Stomach (tissue), 9 donors: ENCODE measurements around the gene MACO1. TPM values are rescaled to one million over a fixed set of nuclear protein-coding genes. Genes with fewer than 3 reads are reported as not detected.
A peak's percentile ranks its signal among the peaks of the same experiment; 100 is the strongest.

Source experiments
- DNase-seq, 2 donors: peaks; one replicate each; pipeline versions ENCODE4 v3.0.0 to v3.0.0-alpha.2; 2013 to 2019
- H3K27ac ChIP-seq, 5 donors: fragments of 200-600 bp in 4 of 5; sonication (generic) in 4 of 5; one replicate each; pipeline ENCODE4 v1.5.1; 2013 to 2019; ENCODE audit warnings: mild to moderate bottlenecking in 1 of 5, moderate library complexity in 1 of 5
- H3K27me3 ChIP-seq, 3 donors: fragments of 200-600 bp; sonication (generic); one replicate each; pipeline ENCODE4 v1.5.1; 2017 to 2019; ENCODE audit warnings: mixed run types in 1 of 3
- H3K36me3 ChIP-seq, 4 donors: fragments of 200-600 bp; sonication (generic); 1 replicate in 3 of 4; 2 replicates in 1 of 4; pipeline ENCODE4 v1.5.1; 2016 to 2019
- H3K4me1 ChIP-seq, 4 donors: fragments of 200-600 bp; sonication (generic); one replicate each; pipeline ENCODE4 v1.5.1; 2016 to 2019
- H3K4me3 ChIP-seq, 4 donors: fragments of 200-600 bp; sonication (generic) in 3 of 4; one replicate each; pipeline ENCODE4 v1.5.1; 2016 to 2019; ENCODE audit warnings: mild to moderate bottlenecking in 1 of 4
- H3K9me3 ChIP-seq, 4 donors: fragments of 200-600 bp; sonication (generic); one replicate each; pipeline ENCODE4 v1.5.1; 2016 to 2019
- CTCF ChIP-seq, 7 experiments: fragments of 450-650 bp in 4 of 7; fragments of 200-600 bp in 3 of 7; sonication (generic) in 3 of 7; IDR thresholded peaks; one replicate each; pipeline ENCODE4 v1.5.1; 2016 to 2019; ENCODE audit warnings: antibody characterized with exemption in 7 of 7, control low read depth in 2 of 7, mild to moderate bottlenecking in 1 of 7
- EP300 ChIP-seq: sonication (generic); formaldehyde crosslinking; IDR thresholded peaks from one replicate; pipeline ENCODE4 v1.6.1; 2017; ENCODE audit warnings: antibody characterized with exemption
- POLR2A ChIP-seq, 4 donors: fragments of 450-650 bp; IDR thresholded peaks; one replicate each; pipeline ENCODE4 v1.6.1; 2016; ENCODE audit warnings: antibody characterized with exemption in 4 of 4, control low read depth in 2 of 4, mild to moderate bottlenecking in 1 of 4, moderate library complexity in 1 of 4
- POLR2AphosphoS5 ChIP-seq, 3 donors: sonication (generic); formaldehyde crosslinking; IDR thresholded peaks; one replicate each; pipeline ENCODE4 v1.6.1; 2016; ENCODE audit warnings: antibody characterized with exemption in 3 of 3
- WGBS, 5 donors: extraction: QIAGEN DNeasy Blood & Tissue Kit in 3 of 5; methylation state at CpG; one replicate each; pipeline versions ENCODE4 v1.1.5 to v1.1.7; 2013 to 2018; 5-methylcytosine and 5-hydroxymethylcytosine counted together
- intact Hi-C: fragments of 100-400 bp; cut with DNase I; formaldehyde crosslinking; loops from one replicate; pipeline ENCODE4 v1.15.1; 2023; ENCODE audit warnings: low total_unique reads
- polyA plus RNA-seq, 3 donors: library from polyadenylated mRNA; stranded (reverse); fragments of 200-250 nt; gene quantifications; one replicate each; pipeline ENCODE4 v1.2.3, GENCODE V29; 2013
- total RNA-seq, 5 donors: library from RNA; depleted of rRNA; stranded (reverse); fragments of >200 nt; gene quantifications; one replicate each; pipeline versions ENCODE4 v1.1.0 to v1.2.3, GENCODE V29; 2014 to 2016
- donor health status: healthy with polysubstance abuse.
- donor health status: Bipolar disorder and iron deficiency.
- donor health status: healthy.

Gene MACO1
- total and polyA plus RNA-seq, 8 donors, result 4.9 to 19.8 (median 11.3) TPM

- intact Hi-C loops, result no loop called here
- peaks cover 0 to 5% (median 4%) of the 10 kb centered on the region in 4 donors for H3K36me3 ChIP-seq
- H3K27ac ChIP-seq, result peak overlapping the region in 2 of 5 donors; percentile 42 to 66
- no peaks in the 10 kb centered on the region for H3K9me3 ChIP-seq
- no peak for TF ChIP-seq POLR2AphosphoS5 (IDR thresholded peaks at IDR 0.05)
- TF ChIP-seq POLR2A (IDR thresholded peaks at IDR 0.05), result no peak
- no peak for TF ChIP-seq EP300
- no peak for TF ChIP-seq CTCF (IDR thresholded peaks at IDR 0.05)
- no peaks in the 10 kb centered on the region for H3K27me3 ChIP-seq
- peak in 1 of 2 donors; percentile 59 for DNase-seq
- H3K4me1 ChIP-seq, result peaks cover 12 to 47% (median 31%) of the 10 kb centered on the region in 4 donors
- no peak overlapping the region for H3K4me3 ChIP-seq
These were observed 47.9 kb downstream of the MACO1 start for GRCh38 chr1:25478633-25479032.

GRCh38 chr1:25481625-25482024, 50.9 kb downstream of the MACO1 start:
- no peak for DNase-seq
- no peak overlapping the region for H3K27ac ChIP-seq

GRCh38 chr1:25482211-25482610, 51.5 kb downstream of the MACO1 start:
- intact Hi-C loops, result no loop called here
- no peak for DNase-seq
- H3K27me3 ChIP-seq, result no peaks in the 10 kb centered on the region
- H3K4me3 ChIP-seq, result no peak overlapping the region
- H3K9me3 ChIP-seq, result no peaks in the 10 kb centered on the region
- 90 to 100% (median 100%) methylated on average over 1 of the region's 1 CpG for WGBS, 5 donors
- TF ChIP-seq CTCF (IDR thresholded peaks at IDR 0.05), result no peak
- TF ChIP-seq POLR2A (IDR thresholded peaks at IDR 0.05), result no peak
- H3K4me1 ChIP-seq, result peaks cover 17 to 44% (median 30%) of the 10 kb centered on the region in 4 donors
- H3K27ac ChIP-seq, result no peak overlapping the region
- H3K36me3 ChIP-seq, result peaks cover 7 to 38% (median 35%) of the 10 kb centered on the region in 4 donors

More at GRCh38 chr1:25481625-25482024, 50.9 kb downstream of the MACO1 start:
- TF ChIP-seq CTCF (IDR thresholded peaks at IDR 0.05), result no peak
- TF ChIP-seq EP300, result no peak
- no peak for TF ChIP-seq POLR2A (IDR thresholded peaks at IDR 0.05)
- TF ChIP-seq POLR2AphosphoS5 (IDR thresholded peaks at IDR 0.05), result no peak
- peaks cover 17 to 48% (median 34%) of the 10 kb centered on the region in 4 donors for H3K4me1 ChIP-seq
- peaks cover 7 to 32% (median 29%) of the 10 kb centered on the region in 4 donors for H3K36me3 ChIP-seq
- no peak overlapping the region for H3K4me3 ChIP-seq
- no peaks in the 10 kb centered on the region for H3K27me3 ChIP-seq
- intact Hi-C loops, result no loop called here
- 84 to 92% (median 89%) methylated on average over 5 of the region's 5 CpGs for WGBS, 5 donors
- H3K9me3 ChIP-seq, result no peaks in the 10 kb centered on the region

- Histone ChIP-seq H3K4me1 (peaks cover 0 to 25% (median 15%) of the 10 kb centered on the region in 4 donors), H3K9me3 (no peaks in the 10 kb centered on the region), H3K27me3 (no peaks in the 10 kb centered on the region), H3K4me3 (no peak overlapping the region), H3K36me3 (peaks cover 7 to 54% (median 43%) of the 10 kb centered on the region in 4 donors), H3K27ac (peak overlapping the region in 2 of 5 donors; percentile 1 to 23)
- 28 to 60% (median 40%) methylated on average over 10 of the region's 10 CpGs for WGBS, 5 donors
- peak; percentile 47 to 71 for DNase-seq
- TF ChIP-seq POLR2A (IDR thresholded peaks at IDR 0.05) (no peak), POLR2AphosphoS5 (IDR thresholded peaks at IDR 0.05) (no peak), EP300 (no peak), CTCF (IDR thresholded peaks at IDR 0.05) (no peak)
- intact Hi-C loops, result no loop called here
These were observed 53.4 kb downstream of the MACO1 start for GRCh38 chr1:25484096-25484495.
